ENCODE data around the gene LTN1. TPM values are rescaled to one million over a fixed set of nuclear protein-coding genes. Genes with fewer than 3 reads are reported as not detected.

The LTN1 gene
- total RNA-seq, 1 donor from 2014 or later, result 27.0 TPM

DNA sequence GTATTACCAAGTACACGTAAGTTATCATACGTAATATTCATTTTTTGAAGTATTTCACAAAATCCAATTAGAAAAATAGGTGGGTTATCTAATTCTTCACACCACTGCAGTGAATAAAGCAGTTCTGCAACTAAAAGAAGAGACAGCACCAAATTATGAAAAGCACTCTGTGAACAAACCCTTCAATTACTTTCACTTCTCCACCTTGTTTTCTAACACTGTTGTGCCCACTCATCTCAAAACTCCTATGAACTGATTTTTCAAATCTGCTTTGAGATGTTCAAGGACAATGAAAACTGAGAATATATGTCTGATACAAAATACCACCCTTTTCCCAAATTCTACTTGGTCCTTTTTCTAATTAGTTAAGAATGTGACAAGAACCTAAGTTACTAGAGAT is 39.4 kb downstream of the LTN1 start:
- TF ChIP-seq CTCF (IDR thresholded peaks at IDR 0.05; ENCODE audit: unreplicated experiment), result no peak
- Mint-ChIP-seq H3K36me3 (ENCODE audit: insufficient read depth) (peaks cover 18% of the 10 kb centered on the region), H3K4me3 (ENCODE audit: low read depth) (no peak overlapping the region), H3K4me1 (ENCODE audit: low read depth) (no peaks in the 10 kb centered on the region), H3K27me3 (no peaks in the 10 kb centered on the region), H3K27ac (peak overlapping the region; percentile 30), H3K9me3 (ENCODE audit: low read depth) (no peaks in the 10 kb centered on the region)
- DNase-seq (ENCODE audit: low spot score, unreplicated experiment), result no peak

GRCh38 chr21:28952686-28953085 is 40.0 kb downstream of the LTN1 start:
- no peak overlapping the region for H3K27ac Mint-ChIP-seq
- TF ChIP-seq CTCF (IDR thresholded peaks at IDR 0.05; ENCODE audit: unreplicated experiment), result no peak
- H3K27me3 Mint-ChIP-seq, result no peaks in the 10 kb centered on the region
- H3K4me1 Mint-ChIP-seq (ENCODE audit: low read depth), result no peaks in the 10 kb centered on the region
- peaks cover 16% of the 10 kb centered on the region for H3K36me3 Mint-ChIP-seq (ENCODE audit: insufficient read depth)
- H3K9me3 Mint-ChIP-seq (ENCODE audit: low read depth), result no peaks in the 10 kb centered on the region
- H3K4me3 Mint-ChIP-seq (ENCODE audit: low read depth), result no peak overlapping the region
- no peak for DNase-seq (ENCODE audit: low spot score, unreplicated experiment)

GRCh38 chr21:28949318-28949717 is 43.4 kb downstream of the LTN1 start:
- no peak overlapping the region for H3K27ac Mint-ChIP-seq
- H3K9me3 Mint-ChIP-seq (ENCODE audit: low read depth), result no peaks in the 10 kb centered on the region
- TF ChIP-seq CTCF (IDR thresholded peaks at IDR 0.05; ENCODE audit: unreplicated experiment), result no peak
- peaks cover 17% of the 10 kb centered on the region for H3K36me3 Mint-ChIP-seq (ENCODE audit: insufficient read depth)
- peaks cover 5% of the 10 kb centered on the region for H3K4me1 Mint-ChIP-seq (ENCODE audit: low read depth)
- no peak for DNase-seq (ENCODE audit: low spot score, unreplicated experiment)
- H3K27me3 Mint-ChIP-seq, result no peaks in the 10 kb centered on the region
- H3K4me3 Mint-ChIP-seq (ENCODE audit: low read depth), result no peak overlapping the region

GRCh38 chr21:28944296-28944695 is 48.4 kb downstream of the LTN1 start:
- Mint-ChIP-seq H3K27me3 (no peaks in the 10 kb centered on the region), H3K9me3 (ENCODE audit: low read depth) (no peaks in the 10 kb centered on the region), H3K4me1 (ENCODE audit: low read depth) (peaks cover 11% of the 10 kb centered on the region), H3K4me3 (ENCODE audit: low read depth) (no peak overlapping the region), H3K27ac (no peak overlapping the region), H3K36me3 (ENCODE audit: insufficient read depth) (peaks cover 9% of the 10 kb centered on the region)
- TF ChIP-seq CTCF (IDR thresholded peaks at IDR 0.05; ENCODE audit: unreplicated experiment), result no peak
- no peak for DNase-seq (ENCODE audit: low spot score, unreplicated experiment)

- no peak for TF ChIP-seq CTCF (IDR thresholded peaks at IDR 0.05; ENCODE audit: unreplicated experiment)
- H3K4me1 Mint-ChIP-seq (ENCODE audit: low read depth), result peaks cover 11% of the 10 kb centered on the region
- H3K4me3 Mint-ChIP-seq (ENCODE audit: low read depth), result no peak overlapping the region
- no peaks in the 10 kb centered on the region for H3K9me3 Mint-ChIP-seq (ENCODE audit: low read depth)
- H3K36me3 Mint-ChIP-seq (ENCODE audit: insufficient read depth), result peaks cover 7% of the 10 kb centered on the region
- no peak for DNase-seq (ENCODE audit: low spot score, unreplicated experiment)
- H3K27ac Mint-ChIP-seq, result no peak overlapping the region
- no peaks in the 10 kb centered on the region for H3K27me3 Mint-ChIP-seq
These were observed 49.0 kb downstream of the LTN1 start for GRCh38 chr21:28943631-28944030.
